ENCODE data around the gene STOML2. TPM values are rescaled to one million over a fixed set of nuclear protein-coding genes. Genes with fewer than 3 reads are reported as not detected.

The STOML2 gene
- total and polyA plus RNA-seq, 12 donors: 47.9 to 186 (median 137) TPM

- Histone ChIP-seq H3K4me3 (no peak overlapping the region), H3K27me3 (no peaks in the 10 kb centered on the region), H3K9me3 (replicated peaks in 1 of 3) (no peaks in the 10 kb centered on the region), H3K36me3 (replicated peaks in 1 of 2) (peaks cover 0 to 44% of the 10 kb centered on the region in 2 donors), H3K4me1 (replicated peaks in 1 of 2) (peaks cover 21 to 33% of the 10 kb centered on the region in 2 donors), H3K27ac (no peak overlapping the region)
- WGBS, 4 donors: 80 to 95% (median 83%) methylated on average over 8 to 18 of the region's 18 CpGs
- peak in 2 of 7 donors; percentile 26 to 50 for DNase-seq
- TF ChIP-seq CTCF (IDR thresholded peaks at IDR 0.05): no peak
- TF ChIP-seq POLR2A (IDR thresholded peaks at IDR 0.05): no peak
- intact Hi-C loops (cut with DNase I): no loop called here
Observed at GRCh38 chr9:35107297-35108290, 4.7 kb upstream of the STOML2 start.

GRCh38 chr9:35106343-35106730 lies 3.4 kb upstream of the STOML2 start:
- TF ChIP-seq CTCF (IDR thresholded peaks at IDR 0.05) (no peak), POLR2A (IDR thresholded peaks at IDR 0.05) (no peak)
- Histone ChIP-seq H3K36me3 (replicated peaks in 1 of 2) (peaks cover 0 to 44% of the 10 kb centered on the region in 2 donors), H3K27ac (no peak overlapping the region), H3K27me3 (no peaks in the 10 kb centered on the region), H3K9me3 (replicated peaks in 1 of 3) (no peaks in the 10 kb centered on the region), H3K4me1 (replicated peaks in 1 of 2) (peaks cover 19 to 34% of the 10 kb centered on the region in 2 donors), H3K4me3 (no peak overlapping the region)
- WGBS, 4 donors: 90 to 96% (median 91%) methylated on average over 5 to 7 of the region's 7 CpGs
- peak in 1 of 7 donors; percentile 31 for DNase-seq
- intact Hi-C loops (cut with DNase I): no loop called here

GRCh38 chr9:35105571-35106342 lies 2.8 kb upstream of the STOML2 start:
- Histone ChIP-seq H3K27me3 (no peaks in the 10 kb centered on the region), H3K27ac (no peak overlapping the region), H3K9me3 (replicated peaks in 1 of 3) (no peaks in the 10 kb centered on the region), H3K36me3 (replicated peaks in 1 of 2) (peaks cover 0 to 50% of the 10 kb centered on the region in 2 donors), H3K4me3 (no peak overlapping the region), H3K4me1 (replicated peaks in 1 of 2) (peaks cover 17 to 30% of the 10 kb centered on the region in 2 donors)
- WGBS, 4 donors: 88 to 95% (median 91%) methylated on average over 11 to 13 of the region's 13 CpGs
- TF ChIP-seq POLR2A (IDR thresholded peaks at IDR 0.05) (no peak), CTCF (IDR thresholded peaks at IDR 0.05) (no peak)
- DNase-seq: peak in 2 of 7 donors; percentile 24 to 51
- intact Hi-C loops (cut with DNase I): no loop called here

- Histone ChIP-seq H3K27ac (no peak overlapping the region), H3K4me3 (no peak overlapping the region), H3K9me3 (replicated peaks in 1 of 3) (no peaks in the 10 kb centered on the region), H3K27me3 (no peaks in the 10 kb centered on the region), H3K4me1 (replicated peaks in 1 of 2) (peaks cover 11 to 23% of the 10 kb centered on the region in 2 donors), H3K36me3 (replicated peaks in 1 of 2) (peaks cover 0 to 56% of the 10 kb centered on the region in 2 donors)
- DNase-seq: peak in 1 of 7 donors; percentile 48
- intact Hi-C loops (cut with DNase I): no loop called here
- TF ChIP-seq POLR2A (IDR thresholded peaks at IDR 0.05) (no peak), CTCF (IDR thresholded peaks at IDR 0.05) (no peak)
- 88 to 93% (median 92%) methylated on average over 12 of the region's 12 CpGs for WGBS, 4 donors
Observed at GRCh38 chr9:35105126-35105525, 2.2 kb upstream of the STOML2 start.
